KMS-11 (cell line): ENCODE results near the gene DOCK11.

Experiments used
- H2AFZ ChIP-seq: fragments of 200-600 bp; sonication (generic); 2 replicates; pipeline ENCODE4 v1.6.1; 2016; ENCODE audit warnings: antibody characterized with exemption, mixed run types, low read depth
- H3K27ac ChIP-seq: fragments of 200-600 bp; sonication (generic); 2 replicates; pipeline ENCODE4 v1.6.1; 2016; ENCODE audit warnings: mild to moderate bottlenecking, mixed run types
- H3K27me3 ChIP-seq: fragments of 200-600 bp; sonication (generic); 2 replicates; pipeline ENCODE4 v1.6.1; 2017; ENCODE audit warnings: mild to moderate bottlenecking, low read depth, mixed run types, moderate library complexity; ENCODE audit not compliant: insufficient read depth
- H3K36me3 ChIP-seq: fragments of 200-600 bp; sonication (generic); 2 replicates; pipeline ENCODE4 v1.6.1; 2017; ENCODE audit warnings: mild to moderate bottlenecking, mixed run types; ENCODE audit not compliant: insufficient read depth
- H3K4me1 ChIP-seq: fragments of 200-600 bp; sonication (generic); 2 replicates; pipeline ENCODE4 v1.6.1; 2016; ENCODE audit warnings: mild to moderate bottlenecking, low read depth, mixed run types; ENCODE audit not compliant: poor library complexity, severe bottlenecking
- H3K4me2 ChIP-seq: fragments of 200-600 bp; sonication (generic); 2 replicates; pipeline ENCODE4 v1.7.0; 2016; ENCODE audit warnings: mild to moderate bottlenecking, mixed run types
- H3K4me3 ChIP-seq: fragments of 200-600 bp; sonication (generic); IDR thresholded peaks from 2 replicates; pipeline ENCODE4 v1.6.1; 2017; ENCODE audit warnings: low read depth, low read length, mixed read lengths; ENCODE audit not compliant: insufficient read depth
- H3K79me2 ChIP-seq: fragments of 200-600 bp; sonication (generic); 2 replicates; pipeline ENCODE4 v1.6.1; 2016; ENCODE audit warnings: low read depth, mixed run types; ENCODE audit not compliant: insufficient read depth
- H3K9ac ChIP-seq: fragments of 200-600 bp; sonication (generic); 2 replicates; pipeline ENCODE4 v1.6.1; 2016; ENCODE audit warnings: mild to moderate bottlenecking, mixed run types
- H4K20me1 ChIP-seq: fragments of 200-600 bp; sonication (generic); 2 replicates; pipeline ENCODE4 v1.6.1; 2016; ENCODE audit warnings: mild to moderate bottlenecking, mixed run types; ENCODE audit not compliant: insufficient read depth
- CTCF ChIP-seq: fragments of 200-600 bp; sonication (generic); conservative IDR thresholded peaks from 2 replicates; pipeline ENCODE4 v1.6.1; 2017; ENCODE audit warnings: low read depth, mild to moderate bottlenecking, antibody characterized with exemption, low read length, moderate library complexity, mixed read lengths

The DOCK11 gene

GRCh38 chrX:118552121-118552900 is 56.7 kb downstream of the DOCK11 start:
- TF ChIP-seq CTCF: no peak
- Histone ChIP-seq H3K27ac (no peak overlapping the region), H3K4me3 (no peak overlapping the region), H3K36me3 (no peaks in the 10 kb centered on the region), H3K27me3 (no peaks in the 10 kb centered on the region), H3K79me2 (no peaks in the 10 kb centered on the region), H2AFZ (no peak overlapping the region), H4K20me1 (no peaks in the 10 kb centered on the region), H3K4me1 (no peaks in the 10 kb centered on the region), H3K9ac (no peak overlapping the region), H3K4me2 (no peak overlapping the region)

GRCh38 chrX:118553042-118553710 is 57.6 kb downstream of the DOCK11 start:
- no peaks in the 10 kb centered on the region for H3K79me2 ChIP-seq
- no peaks in the 10 kb centered on the region for H3K36me3 ChIP-seq
- no peak overlapping the region for H3K4me3 ChIP-seq
- no peak overlapping the region for H3K9ac ChIP-seq
- TF ChIP-seq CTCF: no peak
- no peaks in the 10 kb centered on the region for H3K4me1 ChIP-seq
- H3K27ac ChIP-seq: no peak overlapping the region
- H4K20me1 ChIP-seq: no peaks in the 10 kb centered on the region
- H2AFZ ChIP-seq: no peak overlapping the region
- H3K27me3 ChIP-seq: no peaks in the 10 kb centered on the region
- H3K4me2 ChIP-seq: no peak overlapping the region

GRCh38 chrX:118554511-118554910 is 58.9 kb downstream of the DOCK11 start:
- Histone ChIP-seq H4K20me1 (no peaks in the 10 kb centered on the region), H3K79me2 (no peaks in the 10 kb centered on the region), H3K4me1 (no peaks in the 10 kb centered on the region), H3K36me3 (no peaks in the 10 kb centered on the region), H3K27ac (no peak overlapping the region), H3K27me3 (no peaks in the 10 kb centered on the region), H3K9ac (no peak overlapping the region), H2AFZ (no peak overlapping the region), H3K4me3 (no peak overlapping the region), H3K4me2 (no peak overlapping the region)
- TF ChIP-seq CTCF: no peak

- H4K20me1 ChIP-seq: no peaks in the 10 kb centered on the region
- no peak for TF ChIP-seq CTCF
- no peak overlapping the region for H3K27ac ChIP-seq
- H3K79me2 ChIP-seq: no peaks in the 10 kb centered on the region
- H3K9ac ChIP-seq: no peak overlapping the region
- no peak overlapping the region for H3K4me2 ChIP-seq
- H3K4me3 ChIP-seq: no peak overlapping the region
- H3K27me3 ChIP-seq: no peaks in the 10 kb centered on the region
- H3K4me1 ChIP-seq: no peaks in the 10 kb centered on the region
- no peaks in the 10 kb centered on the region for H3K36me3 ChIP-seq
- H2AFZ ChIP-seq: no peak overlapping the region
Observed at GRCh38 chrX:118558926-118559325, 63.3 kb downstream of the DOCK11 start.
